HG03108 (cell line): ENCODE measurements around the gene KCNJ16.

Experiments used
- ATAC-seq: cut with Tn5 transposase; IDR thresholded peaks from one replicate; pipeline ENCODE4 v1.9.1; 2021; ENCODE audit warnings: moderate library complexity; ENCODE audit not compliant: unreplicated experiment

Gene KCNJ16

GRCh38 chr17:70067134-70067533, 7.9 kb upstream of the KCNJ16 start:
- ATAC-seq = no peak

GRCh38 chr17:70070305-70071027, 4.6 kb upstream of the KCNJ16 start:
- ATAC-seq = no peak

- ATAC-seq = no peak
These were observed 3.9 kb upstream of the KCNJ16 start for GRCh38 chr17:70071127-70071526.

GRCh38 chr17:70071620-70072019, 3.4 kb upstream of the KCNJ16 start:
- no peak for ATAC-seq

GRCh38 chr17:70072546-70073309, 2.3 kb upstream of the KCNJ16 start:
- no peak for ATAC-seq

GRCh38 chr17:70073310-70073709, 1.7 kb upstream of the KCNJ16 start:
- ATAC-seq = no peak

- no peak for ATAC-seq
These were observed 1.2 kb upstream of the KCNJ16 start for GRCh38 chr17:70073799-70074198.

- ATAC-seq = no peak
These were observed 692 bp upstream of the KCNJ16 start for GRCh38 chr17:70074236-70074830.

GRCh38 chr17:70076189-70076588, 1.2 kb downstream of the KCNJ16 start:
- no peak for ATAC-seq

- no peak for ATAC-seq
These were observed 1.8 kb downstream of the KCNJ16 start for GRCh38 chr17:70076831-70077230.

GRCh38 chr17:70078549-70078948, 3.5 kb downstream of the KCNJ16 start:
- no peak for ATAC-seq

GRCh38 chr17:70078994-70079531, 4.0 kb downstream of the KCNJ16 start:
- ATAC-seq = no peak

GRCh38 chr17:70080541-70081347, 5.7 kb downstream of the KCNJ16 start:
- ATAC-seq = no peak

GRCh38 chr17:70081885-70082284, 6.9 kb downstream of the KCNJ16 start:
- ATAC-seq = no peak

GRCh38 chr17:70084476-70084875, 9.5 kb downstream of the KCNJ16 start:
- no peak for ATAC-seq

GRCh38 chr17:70086516-70086915, 11.5 kb downstream of the KCNJ16 start:
- ATAC-seq = no peak

GRCh38 chr17:70089513-70090148, 14.6 kb downstream of the KCNJ16 start:
- no peak for ATAC-seq

GRCh38 chr17:70091005-70091568, 16.1 kb downstream of the KCNJ16 start:
- ATAC-seq = no peak

GRCh38 chr17:70091696-70092095, 16.7 kb downstream of the KCNJ16 start:
- no peak for ATAC-seq

GRCh38 chr17:70093163-70093562, 18.1 kb downstream of the KCNJ16 start:
- ATAC-seq = no peak
